ENCODE measurements around the gene DIAPH3. TPM values are rescaled to one million over a fixed set of nuclear protein-coding genes. Genes with fewer than 3 reads are reported as not detected.
A peak's percentile ranks its signal among the peaks of the same experiment; 100 is the strongest.

DIAPH3 gene
- total RNA-seq, 2 experiments from 2014 or later = 0.08 to 0.11 TPM

DNA sequence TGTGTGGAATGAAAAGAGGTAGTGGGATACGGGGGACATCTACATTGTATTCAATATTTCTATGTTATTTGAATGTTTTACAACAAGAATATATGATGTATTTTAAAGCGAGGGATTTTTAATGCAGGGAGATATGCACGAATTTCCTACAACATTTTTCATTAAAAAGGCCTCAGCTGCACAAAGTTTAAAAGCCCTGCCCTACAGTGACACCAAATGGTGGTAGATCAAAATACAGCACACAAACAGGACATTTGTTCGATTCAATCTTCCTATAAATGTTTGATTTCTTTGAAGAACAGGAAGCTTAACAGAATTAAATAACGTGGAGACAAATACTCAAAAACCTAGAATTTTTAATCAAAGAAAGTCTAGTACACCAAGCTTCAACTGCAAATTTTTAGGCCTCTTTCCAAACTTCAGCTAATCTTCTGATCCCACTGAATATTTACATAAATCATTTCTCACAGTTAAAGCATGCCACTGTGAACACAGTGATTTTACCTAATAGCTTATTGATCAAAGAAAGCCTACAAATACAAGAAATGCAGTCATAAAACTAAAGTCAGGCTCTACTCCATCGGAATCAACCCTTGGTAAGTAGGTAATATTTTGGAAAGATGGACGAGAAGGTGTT, 257.2 kb downstream of the DIAPH3 start:
- intact Hi-C loops (cut with DNase I, micrococcal nuclease) = no loop called here
- Histone ChIP-seq H3K4me1 (ENCODE audit: insufficient read depth, low read length) (no peaks in the 10 kb centered on the region), H3K9me3 (ENCODE audit: control insufficient read depth in 1 of 2, insufficient read depth in 1 of 2, low read length in 2 of 2) (no peaks in the 10 kb centered on the region), H3K36me3 (ENCODE audit: insufficient read depth, low read length) (no peaks in the 10 kb centered on the region), H3K27ac (ENCODE audit: low read depth in 1 of 2, low read length in 2 of 2) (no peak overlapping the region), H3K27me3 (ENCODE audit: control insufficient read depth in 1 of 2, insufficient read depth in 2 of 2, low read length in 2 of 2) (no peaks in the 10 kb centered on the region), H3K4me3 (ENCODE audit: low read length) (no peak overlapping the region)
- Mint-ChIP-seq H3K4me1 (ENCODE audit: low read depth) (no peaks in the 10 kb centered on the region), H3K9me3 (no peaks in the 10 kb centered on the region), H3K27ac (no peak overlapping the region), H3K36me3 (ENCODE audit: low read depth) (no peaks in the 10 kb centered on the region), H3K4me3 (no peak overlapping the region), H3K27me3 (no peaks in the 10 kb centered on the region)
- TF ChIP-seq CTCF (IDR thresholded peaks at IDR 0.05) = peak; percentile 28
- DNase-seq = peak in 3 of 14 experiments; percentile 3 to 14 (median 6)
- ChIA-PET POLR2A (no interaction called here), CTCF (no interaction called here)
- no peak for ATAC-seq (ENCODE audit: poor library complexity)

DNA sequence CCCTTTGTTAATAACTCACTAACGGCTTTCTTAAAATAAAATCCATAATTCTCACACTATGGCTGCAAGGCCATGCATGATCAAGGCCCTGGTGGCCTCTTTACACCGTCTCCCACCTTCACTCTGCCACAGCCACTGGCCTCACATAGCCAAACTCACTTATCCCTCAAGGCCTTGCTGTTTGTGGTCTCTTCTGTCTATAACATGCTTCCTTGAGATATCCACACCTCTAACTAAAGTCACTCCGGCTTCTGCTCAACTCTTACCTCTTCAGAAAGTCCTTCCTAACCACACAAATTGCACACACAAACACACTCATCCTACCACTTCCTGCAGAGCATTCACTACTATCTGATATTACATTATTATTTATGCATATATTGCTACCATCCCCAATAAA, 262.5 kb downstream of the DIAPH3 start:
- DNase-seq = peak in 1 of 14 experiments; percentile 1
- intact Hi-C loops (cut with DNase I, micrococcal nuclease) = no loop called here

DNA sequence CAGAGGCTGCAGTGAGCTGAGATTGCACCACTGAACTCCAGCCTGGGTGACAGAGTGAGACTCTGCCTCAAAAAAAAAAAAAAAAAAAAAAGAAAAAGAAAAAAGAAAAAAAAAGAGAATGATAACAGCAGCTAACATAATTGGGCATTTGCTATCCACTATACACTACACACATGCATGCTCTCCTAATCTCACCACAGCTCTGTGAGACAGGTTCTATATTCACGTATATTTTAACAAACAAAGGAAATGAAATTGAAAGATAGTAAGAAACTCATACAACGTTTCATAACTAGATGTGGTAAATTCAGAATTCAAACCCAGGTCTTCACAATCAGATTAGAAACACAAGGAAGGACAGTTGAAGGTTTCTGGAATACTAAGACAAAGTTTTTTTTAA, 265.7 kb downstream of the DIAPH3 start:
- Mint-ChIP-seq H3K4me3 (no peak overlapping the region), H3K36me3 (ENCODE audit: low read depth) (no peaks in the 10 kb centered on the region), H3K27me3 (no peaks in the 10 kb centered on the region), H3K9me3 (no peaks in the 10 kb centered on the region), H3K4me1 (ENCODE audit: low read depth) (no peaks in the 10 kb centered on the region), H3K27ac (no peak overlapping the region)
- intact Hi-C loops (cut with DNase I, micrococcal nuclease) = loop anchor here in 1 of 2 experiments (10.0 kb wide), 1 partner anchor 503 kb away; no protein-coding TSS in a partner anchor
- Histone ChIP-seq H3K9me3 (ENCODE audit: control insufficient read depth in 1 of 2, insufficient read depth in 1 of 2, low read length in 2 of 2) (no peaks in the 10 kb centered on the region), H3K4me1 (ENCODE audit: insufficient read depth, low read length) (no peaks in the 10 kb centered on the region), H3K27me3 (ENCODE audit: control insufficient read depth in 1 of 2, insufficient read depth in 2 of 2, low read length in 2 of 2) (no peaks in the 10 kb centered on the region), H3K36me3 (ENCODE audit: insufficient read depth, low read length) (no peaks in the 10 kb centered on the region), H3K27ac (ENCODE audit: low read depth in 1 of 2, low read length in 2 of 2) (no peak overlapping the region), H3K4me3 (ENCODE audit: low read length) (no peak overlapping the region)
- DNase-seq (no peak), ATAC-seq (ENCODE audit: poor library complexity) (no peak)
- TF ChIP-seq CTCF (IDR thresholded peaks at IDR 0.05) = no peak
- ChIA-PET CTCF (interaction anchor here (0.5 kb wide), 1 partner anchor 241 kb away, joined by 3 read pairs; no protein-coding TSS in a partner anchor), POLR2A (no interaction called here)

More for the DNA sequence above, 262.5 kb downstream of the DIAPH3 start:
- H3K36me3 ChIP-seq (ENCODE audit: insufficient read depth, low read length) = no peaks in the 10 kb centered on the region
- no peak for ATAC-seq (ENCODE audit: poor library complexity)
- H3K4me3 ChIP-seq (ENCODE audit: low read length) = no peak overlapping the region
- H3K4me3 Mint-ChIP-seq = no peak overlapping the region
- no peak overlapping the region for H3K27ac Mint-ChIP-seq
- CTCF ChIA-PET = no interaction called here
- TF ChIP-seq CTCF (IDR thresholded peaks at IDR 0.05) = no peak
- H3K36me3 Mint-ChIP-seq (ENCODE audit: low read depth) = no peaks in the 10 kb centered on the region
- H3K4me1 ChIP-seq (ENCODE audit: insufficient read depth, low read length) = no peaks in the 10 kb centered on the region
- H3K27me3 Mint-ChIP-seq = no peaks in the 10 kb centered on the region
- H3K9me3 Mint-ChIP-seq = no peaks in the 10 kb centered on the region
- POLR2A ChIA-PET = no interaction called here
- H3K4me1 Mint-ChIP-seq (ENCODE audit: low read depth) = no peaks in the 10 kb centered on the region
- no peaks in the 10 kb centered on the region for H3K27me3 ChIP-seq (ENCODE audit: control insufficient read depth in 1 of 2, insufficient read depth in 2 of 2, low read length in 2 of 2)
- H3K9me3 ChIP-seq (ENCODE audit: control insufficient read depth in 1 of 2, insufficient read depth in 1 of 2, low read length in 2 of 2) = no peaks in the 10 kb centered on the region
- H3K27ac ChIP-seq (ENCODE audit: low read depth in 1 of 2, low read length in 2 of 2) = no peak overlapping the region

Measured in CD4-positive, alpha-beta T cell (primary cell).